ENCODE data around the gene PDE4D.

The PDE4D gene

DNA sequence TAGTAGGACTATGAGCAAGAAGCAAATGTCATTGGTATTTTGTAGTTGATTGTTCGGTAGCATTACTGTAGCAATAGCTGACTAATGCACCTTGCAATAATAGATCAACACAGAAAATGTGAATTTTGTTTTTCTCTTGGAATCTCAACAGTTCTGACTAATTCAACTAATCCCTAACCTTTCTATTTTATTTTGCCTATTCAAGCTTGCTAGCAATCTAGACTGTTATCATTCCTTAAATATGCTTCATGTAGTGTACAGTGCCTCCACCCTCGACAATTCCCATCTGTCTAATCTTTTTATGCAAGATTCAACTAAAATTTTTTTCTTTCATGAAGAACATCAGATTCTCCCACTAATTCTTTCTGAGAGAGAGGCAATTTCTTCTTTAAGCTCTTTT, 570.6 kb downstream of the PDE4D start:
- Histone ChIP-seq H3K27ac (ENCODE audit: low read length, poor library complexity, severe bottlenecking) (no peak overlapping the region), H3K4ac (ENCODE audit: low read depth in 1 of 2, low read length in 2 of 2) (no peak overlapping the region), H2BK120ac (ENCODE audit: low read depth, low read length) (no peak overlapping the region), H3K23ac (ENCODE audit: low read length in 2 of 2) (no peak overlapping the region), H2BK5ac (ENCODE audit: low read depth, low read length, poor library complexity, severe bottlenecking) (no peak overlapping the region), H3K4me2 (ENCODE audit: low read length, poor library complexity, severe bottlenecking) (no peak overlapping the region), H3K4me1 (ENCODE audit: control insufficient read depth, insufficient read depth, low read depth, low read length) (peaks cover 1% of the 10 kb centered on the region), H2BK15ac (ENCODE audit: low read depth, poor library complexity, severe bottlenecking) (no peak overlapping the region), H3K14ac (ENCODE audit: low read length in 2 of 2) (no peak overlapping the region), H2BK12ac (ENCODE audit: low read length in 2 of 2) (no peak overlapping the region), H3K79me1 (replicated peaks; ENCODE audit: low read length, poor library complexity, severe bottlenecking) (peaks cover 2% of the 10 kb centered on the region), H3K18ac (ENCODE audit: low read depth in 1 of 2, low read length in 2 of 2) (no peak overlapping the region), H2AFZ (ENCODE audit: low read depth, low read length) (no peak overlapping the region), H3K36me3 (ENCODE audit: control insufficient read depth in 1 of 2, insufficient read depth in 2 of 2, low read depth in 1 of 2, low read length in 2 of 2) (no peaks in the 10 kb centered on the region), H4K8ac (ENCODE audit: low read length) (no peak overlapping the region), H3K27me3 (ENCODE audit: control insufficient read depth in 1 of 2, insufficient read depth in 1 of 2, low read length in 2 of 2) (no peaks in the 10 kb centered on the region), H2AK5ac (ENCODE audit: low read length, severe bottlenecking) (no peak overlapping the region), H3K9ac (ENCODE audit: low read length) (no peak overlapping the region), H3K4me3 (ENCODE audit: insufficient read depth in 1 of 2, low read depth in 1 of 2, low read length in 2 of 2) (no peak overlapping the region), H3K9me3 (ENCODE audit: control insufficient read depth, low read length) (no peaks in the 10 kb centered on the region), H4K91ac (ENCODE audit: low read length) (no peak overlapping the region)
- 93% methylated on average over 2 of the region's 2 CpGs for WGBS
- no peak for DNase-seq

DNA sequence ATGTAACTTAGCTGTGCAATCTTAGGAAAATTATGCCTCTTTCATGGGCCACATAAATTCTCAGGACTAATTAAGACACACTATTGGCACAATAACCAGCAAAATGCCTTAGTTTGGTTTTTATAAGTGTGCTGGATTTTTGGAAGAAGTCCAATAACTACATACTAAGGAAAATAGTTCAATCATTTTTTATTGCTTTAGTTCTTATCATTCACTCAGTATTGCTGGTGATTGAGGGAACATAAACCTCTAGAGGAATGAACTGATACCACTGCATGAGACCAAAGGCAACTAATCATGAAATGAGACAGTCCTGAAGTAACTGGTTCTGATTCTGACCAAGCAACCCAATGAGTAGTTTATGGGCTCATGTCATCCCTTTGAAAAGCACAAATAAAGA, 571.5 kb downstream of the PDE4D start:
- Histone ChIP-seq H3K9me3 (ENCODE audit: control insufficient read depth, low read length) (no peaks in the 10 kb centered on the region), H3K14ac (ENCODE audit: low read length in 2 of 2) (no peak overlapping the region), H3K36me3 (ENCODE audit: control insufficient read depth in 1 of 2, insufficient read depth in 2 of 2, low read depth in 1 of 2, low read length in 2 of 2) (no peaks in the 10 kb centered on the region), H2BK5ac (ENCODE audit: low read depth, low read length, poor library complexity, severe bottlenecking) (no peak overlapping the region), H2BK120ac (ENCODE audit: low read depth, low read length) (no peak overlapping the region), H3K27ac (ENCODE audit: low read length, poor library complexity, severe bottlenecking) (no peak overlapping the region), H2BK15ac (ENCODE audit: low read depth, poor library complexity, severe bottlenecking) (no peak overlapping the region), H2BK12ac (ENCODE audit: low read length in 2 of 2) (no peak overlapping the region), H3K4me3 (ENCODE audit: insufficient read depth in 1 of 2, low read depth in 1 of 2, low read length in 2 of 2) (no peak overlapping the region), H2AK5ac (ENCODE audit: low read length, severe bottlenecking) (no peak overlapping the region), H3K23ac (ENCODE audit: low read length in 2 of 2) (no peak overlapping the region), H3K4me1 (ENCODE audit: control insufficient read depth, insufficient read depth, low read depth, low read length) (peaks cover 4% of the 10 kb centered on the region), H4K8ac (ENCODE audit: low read length) (no peak overlapping the region), H3K79me1 (replicated peaks; ENCODE audit: low read length, poor library complexity, severe bottlenecking) (peaks cover 2% of the 10 kb centered on the region), H3K18ac (ENCODE audit: low read depth in 1 of 2, low read length in 2 of 2) (no peak overlapping the region), H3K27me3 (ENCODE audit: control insufficient read depth in 1 of 2, insufficient read depth in 1 of 2, low read length in 2 of 2) (no peaks in the 10 kb centered on the region), H2AFZ (ENCODE audit: low read depth, low read length) (no peak overlapping the region), H4K91ac (ENCODE audit: low read length) (no peak overlapping the region), H3K9ac (ENCODE audit: low read length) (no peak overlapping the region), H3K4ac (ENCODE audit: low read depth in 1 of 2, low read length in 2 of 2) (no peak overlapping the region), H3K4me2 (ENCODE audit: low read length, poor library complexity, severe bottlenecking) (no peak overlapping the region)
- no peak for DNase-seq

DNA sequence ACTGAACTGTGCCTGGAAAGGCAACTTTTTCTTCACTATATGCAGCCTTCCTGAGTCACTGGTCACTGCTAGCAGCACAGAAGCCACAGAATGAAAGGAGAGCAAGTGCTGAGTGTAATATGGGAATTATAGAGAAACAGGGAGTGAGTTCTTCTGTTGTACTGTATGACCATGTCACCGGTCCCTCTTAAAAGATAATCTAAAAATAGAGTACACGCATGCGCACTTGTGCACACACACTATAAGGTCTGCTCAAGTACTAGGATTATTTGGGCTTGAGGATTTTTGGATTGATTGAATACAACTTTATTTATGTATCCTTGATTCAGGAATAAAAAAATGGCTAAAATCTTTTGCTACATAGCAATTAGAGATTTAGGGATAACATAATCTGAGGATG, 571.9 kb downstream of the PDE4D start:
- H3K79me1 ChIP-seq (replicated peaks; ENCODE audit: low read length, poor library complexity, severe bottlenecking): peaks cover 2% of the 10 kb centered on the region
- H4K91ac ChIP-seq (ENCODE audit: low read length): no peak overlapping the region
- no peak overlapping the region for H3K18ac ChIP-seq (ENCODE audit: low read depth in 1 of 2, low read length in 2 of 2)
- no peaks in the 10 kb centered on the region for H3K27me3 ChIP-seq (ENCODE audit: control insufficient read depth in 1 of 2, insufficient read depth in 1 of 2, low read length in 2 of 2)
- no peak for DNase-seq
- H3K4me3 ChIP-seq (ENCODE audit: insufficient read depth in 1 of 2, low read depth in 1 of 2, low read length in 2 of 2): no peak overlapping the region
- H2AFZ ChIP-seq (ENCODE audit: low read depth, low read length): no peak overlapping the region
- no peaks in the 10 kb centered on the region for H3K36me3 ChIP-seq (ENCODE audit: control insufficient read depth in 1 of 2, insufficient read depth in 2 of 2, low read depth in 1 of 2, low read length in 2 of 2)
- no peak overlapping the region for H3K27ac ChIP-seq (ENCODE audit: low read length, poor library complexity, severe bottlenecking)
- H3K4me2 ChIP-seq (ENCODE audit: low read length, poor library complexity, severe bottlenecking): no peak overlapping the region
- H3K23ac ChIP-seq (ENCODE audit: low read length in 2 of 2): no peak overlapping the region
- no peak overlapping the region for H3K4ac ChIP-seq (ENCODE audit: low read depth in 1 of 2, low read length in 2 of 2)
- no peak overlapping the region for H2AK5ac ChIP-seq (ENCODE audit: low read length, severe bottlenecking)
- 97% methylated on average over 3 of the region's 3 CpGs for WGBS
- H2BK15ac ChIP-seq (ENCODE audit: low read depth, poor library complexity, severe bottlenecking): no peak overlapping the region
- no peak overlapping the region for H3K9ac ChIP-seq (ENCODE audit: low read length)
- no peak overlapping the region for H2BK5ac ChIP-seq (ENCODE audit: low read depth, low read length, poor library complexity, severe bottlenecking)
- H2BK12ac ChIP-seq (ENCODE audit: low read length in 2 of 2): no peak overlapping the region
- H3K9me3 ChIP-seq (ENCODE audit: control insufficient read depth, low read length): no peaks in the 10 kb centered on the region
- H4K8ac ChIP-seq (ENCODE audit: low read length): no peak overlapping the region
- no peak overlapping the region for H3K14ac ChIP-seq (ENCODE audit: low read length in 2 of 2)
- H3K4me1 ChIP-seq (ENCODE audit: control insufficient read depth, insufficient read depth, low read depth, low read length): peaks cover 7% of the 10 kb centered on the region
- no peak overlapping the region for H2BK120ac ChIP-seq (ENCODE audit: low read depth, low read length)

DNA sequence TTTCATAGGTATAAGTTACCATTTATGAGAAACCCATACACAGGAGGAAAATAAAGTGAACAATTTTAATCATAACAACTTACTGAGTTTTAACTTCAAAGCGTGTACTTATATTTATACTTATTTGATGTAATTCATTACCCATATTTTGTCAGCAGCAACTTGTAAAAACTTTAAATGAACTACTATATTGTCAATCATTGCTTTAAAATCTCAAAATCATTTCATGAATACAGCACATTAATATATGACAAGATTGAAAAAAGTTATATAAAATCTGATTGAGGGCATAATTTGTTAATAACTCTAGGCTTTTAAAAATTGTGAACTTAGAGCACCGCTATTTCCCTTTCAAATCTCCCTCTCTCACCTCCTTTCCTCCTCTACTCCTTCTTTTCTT, 573.1 kb downstream of the PDE4D start:
- Histone ChIP-seq H4K91ac (ENCODE audit: low read length) (no peak overlapping the region), H3K18ac (ENCODE audit: low read depth in 1 of 2, low read length in 2 of 2) (no peak overlapping the region), H3K36me3 (ENCODE audit: control insufficient read depth in 1 of 2, insufficient read depth in 2 of 2, low read depth in 1 of 2, low read length in 2 of 2) (no peaks in the 10 kb centered on the region), H3K9ac (ENCODE audit: low read length) (no peak overlapping the region), H3K4me2 (ENCODE audit: low read length, poor library complexity, severe bottlenecking) (no peak overlapping the region), H2BK15ac (ENCODE audit: low read depth, poor library complexity, severe bottlenecking) (no peak overlapping the region), H3K9me3 (ENCODE audit: control insufficient read depth, low read length) (no peaks in the 10 kb centered on the region), H4K8ac (ENCODE audit: low read length) (no peak overlapping the region), H3K4me1 (ENCODE audit: control insufficient read depth, insufficient read depth, low read depth, low read length) (peaks cover 7% of the 10 kb centered on the region), H3K23ac (ENCODE audit: low read length in 2 of 2) (no peak overlapping the region), H3K14ac (ENCODE audit: low read length in 2 of 2) (no peak overlapping the region), H2BK12ac (ENCODE audit: low read length in 2 of 2) (no peak overlapping the region), H2BK120ac (ENCODE audit: low read depth, low read length) (no peak overlapping the region), H3K27me3 (ENCODE audit: control insufficient read depth in 1 of 2, insufficient read depth in 1 of 2, low read length in 2 of 2) (no peaks in the 10 kb centered on the region), H3K4ac (ENCODE audit: low read depth in 1 of 2, low read length in 2 of 2) (no peak overlapping the region), H3K79me1 (replicated peaks; ENCODE audit: low read length, poor library complexity, severe bottlenecking) (peaks cover 2% of the 10 kb centered on the region), H3K4me3 (ENCODE audit: insufficient read depth in 1 of 2, low read depth in 1 of 2, low read length in 2 of 2) (no peak overlapping the region), H3K27ac (ENCODE audit: low read length, poor library complexity, severe bottlenecking) (no peak overlapping the region), H2BK5ac (ENCODE audit: low read depth, low read length, poor library complexity, severe bottlenecking) (no peak overlapping the region), H2AFZ (ENCODE audit: low read depth, low read length) (no peak overlapping the region), H2AK5ac (ENCODE audit: low read length, severe bottlenecking) (no peak overlapping the region)
- WGBS: 100% methylated on average over 1 of the region's 2 CpGs
- DNase-seq: no peak

All from mesenchymal stem cell (in vitro differentiated cells and primary cell).